ENCODE measurements around the gene INTS12. TPM values are rescaled to one million over a fixed set of nuclear protein-coding genes. Genes with fewer than 3 reads are reported as not detected.
"Not testable (repeated sequence)": the region's sequence is repeated elsewhere in the genome, so short reads cannot be mapped to it uniquely, and the experiment has no call there.

The INTS12 gene
- total and polyA plus RNA-seq, 2 of the 8 experiments (the other 6 are each of a cell fraction or from before 2014, with no cell fraction given), result 12.3 to 14.1 TPM

DNA sequence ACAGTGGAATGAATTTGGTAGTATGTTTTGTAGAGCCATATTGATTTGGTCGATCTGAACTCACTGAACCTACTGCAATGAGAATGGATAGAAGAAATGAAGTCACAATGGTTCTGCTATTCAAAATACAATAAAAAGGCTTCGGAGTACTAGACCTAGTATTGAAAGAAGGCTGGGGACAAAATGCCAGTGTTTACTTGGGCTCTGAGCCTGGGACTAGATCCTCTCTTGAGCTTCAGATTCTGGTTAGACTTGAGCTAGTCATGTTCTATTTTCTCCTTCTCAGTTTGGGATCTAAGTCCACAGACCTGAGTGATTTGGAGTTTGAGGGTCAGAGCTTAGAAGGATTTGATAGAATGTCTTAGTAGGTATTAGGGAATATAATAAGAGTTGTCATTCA lies 9.9 kb downstream of the INTS12 start (continued):
- no peak for TF ChIP-seq FOSL1 (IDR thresholded peaks at IDR 0.05; ENCODE audit: insufficient read depth, low read depth, low read length)
- TF ChIP-seq USF2 (IDR thresholded peaks at IDR 0.05; ENCODE audit: low read length), result no peak
- TF ChIP-seq ATF3 (IDR thresholded peaks at IDR 0.05; ENCODE audit: insufficient read depth, low read depth, low read length), result no peak
- no peak for TF ChIP-seq SIX5 (IDR thresholded peaks at IDR 0.05; ENCODE audit: low read depth, low read length)
- TF ChIP-seq SP1 (IDR thresholded peaks at IDR 0.05; ENCODE audit: low read depth, low read length), result no peak
- TF ChIP-seq POU5F1 (IDR thresholded peaks at IDR 0.05; ENCODE audit: low read depth, low read length), result no peak

- H2BK20ac ChIP-seq (ENCODE audit: low read length); H3K18ac ChIP-seq (ENCODE audit: extremely low read depth, low read length); H4K91ac ChIP-seq (replicated peaks; ENCODE audit: insufficient read length, low read length); H2BK5ac ChIP-seq (ENCODE audit: low read depth, low read length); H3K79me2 ChIP-seq (ENCODE audit: control insufficient read depth in 1 of 2, insufficient read depth in 2 of 2, low read length in 2 of 2); H3K9ac ChIP-seq (replicated peaks in 1 of 4; ENCODE audit: extremely low read depth in 1 of 4, low read depth in 3 of 4, low read length in 3 of 4); H4K5ac ChIP-seq (ENCODE audit: insufficient read length, low read depth, low read length); H3K23me2 ChIP-seq (ENCODE audit: low read depth, low read length); H2AFZ ChIP-seq (ENCODE audit: low read length); DNase-seq (ENCODE audit: low read depth in 1 of 2, low spot score in 2 of 2); H2BK120ac ChIP-seq (replicated peaks; ENCODE audit: low read depth, low read length); POLR2A ChIA-PET (ENCODE audit: partially characterized antibody); H3K23ac ChIP-seq (ENCODE audit: insufficient read length); H3K14ac ChIP-seq (ENCODE audit: insufficient read length); H3K4me3 ChIP-seq (ENCODE audit: extremely low read depth in 1 of 4, insufficient read depth in 2 of 4, low read depth in 3 of 4, low read length in 4 of 4); H3K4me2 ChIP-seq (ENCODE audit: insufficient read depth in 1 of 2, low read depth in 2 of 2, low read length in 2 of 2); H3K9me3 ChIP-seq (ENCODE audit: insufficient read depth in 2 of 2, low read depth in 1 of 2, low read length in 1 of 2); H2BK15ac ChIP-seq (ENCODE audit: low read length); H3K27me3 ChIP-seq (replicated peaks in 1 of 4; ENCODE audit: control insufficient read depth in 3 of 4, extremely low read depth in 1 of 4, insufficient read depth in 3 of 4, low read length in 3 of 4); H4K20me1 ChIP-seq (replicated peaks in 1 of 2; ENCODE audit: control insufficient read depth in 1 of 2, insufficient read depth in 2 of 2, low read length in 2 of 2); H2BK12ac ChIP-seq (ENCODE audit: low read depth, low read length); H3K27ac ChIP-seq (ENCODE audit: low read depth, low read length); H3K56ac ChIP-seq (replicated peaks; ENCODE audit: insufficient read length, low read depth, low read length); H3K79me1 ChIP-seq (ENCODE audit: low read depth, low read length); H2AK5ac ChIP-seq (ENCODE audit: low read depth, low read length); H3K4me1 ChIP-seq (replicated peaks in 1 of 4; ENCODE audit: control insufficient read depth in 3 of 4, insufficient read depth in 4 of 4, low read length in 3 of 4); H3K4ac ChIP-seq (replicated peaks; ENCODE audit: insufficient read length, low read depth, low read length); H3K36me3 ChIP-seq (ENCODE audit: control insufficient read depth in 2 of 4, insufficient read depth in 4 of 4, low read length in 3 of 4); FAIRE-seq; H4K8ac ChIP-seq (ENCODE audit: extremely low read depth, insufficient read depth, low read length): not testable (repeated sequence)
- CTCF ChIA-PET (ENCODE audit: partially characterized antibody), result interaction anchor here (0.6 to 1.0 kb wide), 2 partner anchors 11 to 143 kb away, joined by 3 read pairs; partner anchors contain the start of gene ARHGEF38
- WGBS, 2 experiments (ENCODE audit: extremely low coverage in 1 of 2, insufficient coverage in 1 of 2, insufficient read length in 1 of 2, insufficient replicate concordance in 2 of 2, low coverage in 1 of 2, low lambda C conversion rate in 2 of 2, missing lambda C conversion rate in 1 of 2), result 85% methylated on average over 8 of the region's 8 CpGs; no CpG with 5 or more reads in 1 of the 2 experiments
Measured at GRCh38 chr4:105695832-105696231, 12.7 kb downstream of the INTS12 start.
